A549 (cell line): ENCODE data around the gene ANXA9.

ENCODE experiments used
- CTCF ChIP-seq: fragments of >200 bp; sonication (Bioruptor Twin); formaldehyde crosslinking; IDR thresholded peaks from 3 replicates; pipeline ENCODE4 v1.5.1; 2016
- EP300 ChIP-seq, 2 experiments: fragments of >200 bp; sonication (Bioruptor Twin); formaldehyde crosslinking; IDR thresholded peaks; 2 replicates in 1 of 2; 3 replicates in 1 of 2; pipeline ENCODE4 v1.6.1; 2016 to 2017
- POLR2A ChIP-seq: IDR thresholded peaks from 2 replicates; pipeline ENCODE4 v1.6.1; 2012; ENCODE audit warnings: mild to moderate bottlenecking, low read length
- SMC3 ChIP-seq: fragments of >200 bp; sonication (Bioruptor Twin); formaldehyde crosslinking; IDR thresholded peaks from 3 replicates; pipeline ENCODE4 v1.6.1; 2018; ENCODE audit warnings: inconsistent platforms

GRCh38 chr1:151006327-151007052 lies 24.4 kb downstream of the ANXA9 start, which contains the start of gene MINDY1:
- TF ChIP-seq POLR2A, result no peak; the same call in none of the 2 replicates
- TF ChIP-seq SMC3, result no peak
- TF ChIP-seq CTCF, result peak; percentile 35; the same call in 2 of the 3 replicates
- TF ChIP-seq EP300 (IDR thresholded peaks at IDR 0.05), result no peak
